ENCODE data around the gene LCE2C.

DNA sequence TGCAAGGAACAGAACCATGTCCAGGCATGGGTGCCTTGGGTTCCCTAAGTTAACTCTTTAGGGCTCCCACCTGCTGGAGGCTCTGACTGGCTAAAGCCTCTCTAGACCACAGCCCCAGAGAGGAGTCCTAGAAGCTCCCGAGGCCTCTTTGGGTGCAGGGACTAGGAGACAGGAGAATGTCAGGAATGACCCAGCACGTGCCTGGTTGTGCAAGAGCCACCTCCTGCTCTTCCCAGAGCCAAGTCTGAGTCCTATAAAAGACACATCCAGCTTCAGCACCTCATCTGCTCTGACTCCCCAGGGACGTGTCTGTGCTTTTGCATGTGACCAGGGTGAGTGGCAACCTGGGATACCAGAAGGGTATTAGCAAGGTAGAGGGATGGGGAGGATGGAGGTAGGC is 12.0 kb upstream of the LCE2C start, which contains the start of gene LCE2D:
- TF ChIP-seq, protein P1, sequence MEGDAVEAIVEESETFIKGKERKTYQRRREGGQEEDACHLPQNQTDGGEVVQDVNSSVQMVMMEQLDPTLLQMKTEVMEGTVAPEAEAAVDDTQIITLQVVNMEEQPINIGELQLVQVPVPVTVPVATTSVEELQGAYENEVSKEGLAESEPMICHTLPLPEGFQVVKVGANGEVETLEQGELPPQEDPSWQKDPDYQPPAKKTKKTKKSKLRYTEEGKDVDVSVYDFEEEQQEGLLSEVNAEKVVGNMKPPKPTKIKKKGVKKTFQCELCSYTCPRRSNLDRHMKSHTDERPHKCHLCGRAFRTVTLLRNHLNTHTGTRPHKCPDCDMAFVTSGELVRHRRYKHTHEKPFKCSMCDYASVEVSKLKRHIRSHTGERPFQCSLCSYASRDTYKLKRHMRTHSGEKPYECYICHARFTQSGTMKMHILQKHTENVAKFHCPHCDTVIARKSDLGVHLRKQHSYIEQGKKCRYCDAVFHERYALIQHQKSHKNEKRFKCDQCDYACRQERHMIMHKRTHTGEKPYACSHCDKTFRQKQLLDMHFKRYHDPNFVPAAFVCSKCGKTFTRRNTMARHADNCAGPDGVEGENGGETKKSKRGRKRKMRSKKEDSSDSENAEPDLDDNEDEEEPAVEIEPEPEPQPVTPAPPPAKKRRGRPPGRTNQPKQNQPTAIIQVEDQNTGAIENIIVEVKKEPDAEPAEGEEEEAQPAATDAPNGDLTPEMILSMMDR (IDR thresholded peaks at IDR 0.05) = no peak
- TF ChIP-seq POLR2AphosphoS5 (IDR thresholded peaks at IDR 0.05) (no peak), POLR2A (IDR thresholded peaks at IDR 0.05; ENCODE audit: low read depth) (no peak), EP300 (IDR thresholded peaks at IDR 0.05) (no peak)

All from esophagus muscularis mucosa (tissue), 4 donors.